Adrenal gland (tissue), 5 donors: ENCODE data around the gene DOK4.

Experiments
- POLR2A ChIP-seq, 2 donors: fragments of 450-650 bp; IDR thresholded peaks; one replicate each; pipeline ENCODE4 v1.6.1; 2017; ENCODE audit warnings: antibody characterized with exemption in 2 of 2, mild to moderate bottlenecking in 2 of 2, moderate library complexity in 1 of 2
- TF ChIP-seq, protein P1 (sequence below), 6 experiments: fragments of 450-650 bp in 4 of 6; fragments of 200-600 bp in 2 of 6; sonication (generic) in 1 of 6; IDR thresholded peaks; 1 replicate in 5 of 6; 2 replicates in 1 of 6; pipeline versions ENCODE4 v1.5.1 to v1.8.0; 2016 to 2021; ENCODE audit warnings: antibody characterized with exemption in 6 of 6, mild to moderate bottlenecking in 2 of 6, moderate library complexity in 1 of 6
- donor health status: DM: no; HTN: no; CAD: no.

- TF ChIP-seq, protein P1, sequence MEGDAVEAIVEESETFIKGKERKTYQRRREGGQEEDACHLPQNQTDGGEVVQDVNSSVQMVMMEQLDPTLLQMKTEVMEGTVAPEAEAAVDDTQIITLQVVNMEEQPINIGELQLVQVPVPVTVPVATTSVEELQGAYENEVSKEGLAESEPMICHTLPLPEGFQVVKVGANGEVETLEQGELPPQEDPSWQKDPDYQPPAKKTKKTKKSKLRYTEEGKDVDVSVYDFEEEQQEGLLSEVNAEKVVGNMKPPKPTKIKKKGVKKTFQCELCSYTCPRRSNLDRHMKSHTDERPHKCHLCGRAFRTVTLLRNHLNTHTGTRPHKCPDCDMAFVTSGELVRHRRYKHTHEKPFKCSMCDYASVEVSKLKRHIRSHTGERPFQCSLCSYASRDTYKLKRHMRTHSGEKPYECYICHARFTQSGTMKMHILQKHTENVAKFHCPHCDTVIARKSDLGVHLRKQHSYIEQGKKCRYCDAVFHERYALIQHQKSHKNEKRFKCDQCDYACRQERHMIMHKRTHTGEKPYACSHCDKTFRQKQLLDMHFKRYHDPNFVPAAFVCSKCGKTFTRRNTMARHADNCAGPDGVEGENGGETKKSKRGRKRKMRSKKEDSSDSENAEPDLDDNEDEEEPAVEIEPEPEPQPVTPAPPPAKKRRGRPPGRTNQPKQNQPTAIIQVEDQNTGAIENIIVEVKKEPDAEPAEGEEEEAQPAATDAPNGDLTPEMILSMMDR (IDR thresholded peaks at IDR 0.05) = no peak
- no peak for TF ChIP-seq POLR2A (IDR thresholded peaks at IDR 0.05)
These were observed 61.7 kb downstream of the DOK4 start for GRCh38 chr16:57424583-57424982.
